Measurements from ENCODE around the gene ECI1.
"Not testable (repeated sequence)": the region's sequence is repeated elsewhere in the genome, so short reads cannot be mapped to it uniquely, and the experiment has no call there.

DNA sequence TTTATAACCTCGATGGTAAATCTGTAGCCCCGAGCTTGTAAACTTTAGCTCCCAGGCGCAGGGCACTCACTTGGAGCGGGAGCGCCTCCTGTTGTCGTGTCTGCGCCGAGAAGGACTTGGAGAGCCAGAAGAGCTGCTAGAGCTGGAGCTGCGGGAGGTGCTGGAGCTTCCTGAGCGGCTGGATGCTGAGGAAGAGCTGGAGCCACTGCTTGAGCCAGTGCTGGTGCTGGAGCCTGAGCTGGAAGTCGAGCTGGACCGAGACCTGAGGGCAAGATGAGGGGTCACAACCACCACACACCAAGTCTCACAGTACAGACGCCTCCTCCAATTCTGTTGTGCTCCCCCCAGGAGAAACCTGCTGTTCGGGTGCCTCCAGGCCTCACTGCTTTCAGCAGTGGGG lies 11.6 kb upstream of the ECI1 start:
- TF ChIP-seq, protein P1, sequence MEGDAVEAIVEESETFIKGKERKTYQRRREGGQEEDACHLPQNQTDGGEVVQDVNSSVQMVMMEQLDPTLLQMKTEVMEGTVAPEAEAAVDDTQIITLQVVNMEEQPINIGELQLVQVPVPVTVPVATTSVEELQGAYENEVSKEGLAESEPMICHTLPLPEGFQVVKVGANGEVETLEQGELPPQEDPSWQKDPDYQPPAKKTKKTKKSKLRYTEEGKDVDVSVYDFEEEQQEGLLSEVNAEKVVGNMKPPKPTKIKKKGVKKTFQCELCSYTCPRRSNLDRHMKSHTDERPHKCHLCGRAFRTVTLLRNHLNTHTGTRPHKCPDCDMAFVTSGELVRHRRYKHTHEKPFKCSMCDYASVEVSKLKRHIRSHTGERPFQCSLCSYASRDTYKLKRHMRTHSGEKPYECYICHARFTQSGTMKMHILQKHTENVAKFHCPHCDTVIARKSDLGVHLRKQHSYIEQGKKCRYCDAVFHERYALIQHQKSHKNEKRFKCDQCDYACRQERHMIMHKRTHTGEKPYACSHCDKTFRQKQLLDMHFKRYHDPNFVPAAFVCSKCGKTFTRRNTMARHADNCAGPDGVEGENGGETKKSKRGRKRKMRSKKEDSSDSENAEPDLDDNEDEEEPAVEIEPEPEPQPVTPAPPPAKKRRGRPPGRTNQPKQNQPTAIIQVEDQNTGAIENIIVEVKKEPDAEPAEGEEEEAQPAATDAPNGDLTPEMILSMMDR (IDR thresholded peaks at IDR 0.05; ENCODE audit: low read depth, low read length, poor library complexity, severe bottlenecking): not testable (repeated sequence)
- TF ChIP-seq EZH2phosphoT487 (IDR thresholded peaks at IDR 0.05; ENCODE audit: borderline replicate concordance, low read length): not testable (repeated sequence)

Data from DOHH2 (cell line).